ENCODE results near the gene RSPH10B2. TPM values are rescaled to one million over a fixed set of nuclear protein-coding genes. Genes with fewer than 3 reads are reported as not detected.
"Not testable (repeated sequence)": the region's sequence is repeated elsewhere in the genome, so short reads cannot be mapped to it uniquely, and the experiment has no call there.

The RSPH10B2 gene
- total and polyA plus RNA-seq, 2 of the 8 experiments (the other 6 are each of a cell fraction or from before 2014, with no cell fraction given): 0.14 to 0.35 TPM

DNA sequence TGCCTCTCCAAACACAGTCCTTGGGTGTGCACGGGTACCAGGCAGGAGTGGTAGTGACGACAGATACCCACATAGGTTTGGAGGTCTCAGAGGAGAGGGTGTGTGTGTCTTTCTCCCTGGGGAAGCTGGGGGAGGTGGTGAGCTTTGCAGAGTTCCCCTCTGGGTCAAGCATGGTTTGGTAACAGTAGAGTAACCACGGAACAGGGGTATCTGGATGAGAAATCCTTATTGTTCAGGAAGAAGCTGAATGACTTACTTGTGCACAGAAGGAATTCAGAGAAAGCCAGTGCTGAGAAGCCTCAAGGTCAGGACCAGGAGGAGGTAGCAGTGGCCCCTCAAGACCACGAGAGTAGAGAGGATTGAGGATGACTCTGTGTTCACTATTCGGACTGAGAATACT is 75.7 kb downstream of the RSPH10B2 start:
- H2BK120ac ChIP-seq (replicated peaks; ENCODE audit: low read depth, low read length); H3K79me1 ChIP-seq (ENCODE audit: low read depth, low read length); H2BK5ac ChIP-seq (ENCODE audit: low read depth, low read length); H3K56ac ChIP-seq (replicated peaks; ENCODE audit: insufficient read length, low read depth, low read length); H2BK15ac ChIP-seq (ENCODE audit: low read length); H3K9me3 ChIP-seq (ENCODE audit: insufficient read depth in 2 of 2, low read depth in 1 of 2, low read length in 1 of 2); H4K5ac ChIP-seq (ENCODE audit: insufficient read length, low read depth, low read length); H4K8ac ChIP-seq (ENCODE audit: extremely low read depth, insufficient read depth, low read length); H4K20me1 ChIP-seq (replicated peaks in 1 of 2; ENCODE audit: control insufficient read depth in 1 of 2, insufficient read depth in 2 of 2, low read length in 2 of 2); H3K18ac ChIP-seq (ENCODE audit: extremely low read depth, low read length); H2BK20ac ChIP-seq (ENCODE audit: low read length); H3K14ac ChIP-seq (ENCODE audit: insufficient read length); FAIRE-seq; H3K4me3 ChIP-seq (ENCODE audit: extremely low read depth in 1 of 4, insufficient read depth in 2 of 4, low read depth in 3 of 4, low read length in 4 of 4); POLR2A ChIA-PET (ENCODE audit: partially characterized antibody); CTCF ChIA-PET (ENCODE audit: partially characterized antibody); H3K27me3 ChIP-seq (replicated peaks in 1 of 4; ENCODE audit: control insufficient read depth in 3 of 4, extremely low read depth in 1 of 4, insufficient read depth in 3 of 4, low read length in 3 of 4); H3K4ac ChIP-seq (replicated peaks; ENCODE audit: insufficient read length, low read depth, low read length); H2BK12ac ChIP-seq (ENCODE audit: low read depth, low read length); H3K4me2 ChIP-seq (ENCODE audit: insufficient read depth in 1 of 2, low read depth in 2 of 2, low read length in 2 of 2); H3K4me1 ChIP-seq (replicated peaks in 1 of 4; ENCODE audit: control insufficient read depth in 3 of 4, insufficient read depth in 4 of 4, low read length in 3 of 4); H3K23ac ChIP-seq (ENCODE audit: insufficient read length); H2AK5ac ChIP-seq (ENCODE audit: low read depth, low read length); H4K91ac ChIP-seq (replicated peaks; ENCODE audit: insufficient read length, low read length); H3K23me2 ChIP-seq (ENCODE audit: low read depth, low read length); DNase-seq (ENCODE audit: low read depth in 1 of 2, low spot score in 2 of 2); H3K27ac ChIP-seq (ENCODE audit: low read depth, low read length); H3K79me2 ChIP-seq (ENCODE audit: control insufficient read depth in 1 of 2, insufficient read depth in 2 of 2, low read length in 2 of 2); H3K36me3 ChIP-seq (ENCODE audit: control insufficient read depth in 2 of 4, insufficient read depth in 4 of 4, low read length in 3 of 4); H3K9ac ChIP-seq (replicated peaks in 1 of 4; ENCODE audit: extremely low read depth in 1 of 4, low read depth in 3 of 4, low read length in 3 of 4); H2AFZ ChIP-seq (ENCODE audit: low read length): not testable (repeated sequence)
- 76% methylated on average over 5 of the region's 5 CpGs; no CpG with 5 or more reads in 1 of the 2 experiments for WGBS, 2 experiments (ENCODE audit: extremely low coverage in 1 of 2, insufficient coverage in 1 of 2, insufficient read length in 1 of 2, insufficient replicate concordance in 2 of 2, low coverage in 1 of 2, low lambda C conversion rate in 2 of 2, missing lambda C conversion rate in 1 of 2)

DNA sequence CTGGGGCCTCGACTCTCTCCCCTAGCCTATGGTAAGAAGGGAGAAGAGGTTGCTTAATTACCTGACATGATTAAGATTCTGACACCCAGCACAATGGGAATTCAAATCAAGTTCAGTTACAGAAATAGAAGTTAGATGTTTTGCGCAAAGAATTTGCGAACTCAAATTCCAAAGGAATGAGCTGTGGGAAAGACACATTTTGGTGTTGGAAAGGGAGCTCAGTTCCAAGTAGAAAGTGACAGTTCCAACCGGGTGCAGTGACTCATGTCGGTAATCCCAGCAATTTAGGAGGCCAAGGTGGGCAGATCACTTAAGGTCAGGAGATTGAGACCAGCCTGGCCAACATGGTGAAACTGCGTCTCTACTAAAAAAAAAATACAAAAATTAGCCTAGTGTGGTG is 76.1 kb downstream of the RSPH10B2 start:
- H4K5ac ChIP-seq (ENCODE audit: insufficient read length, low read depth, low read length); H3K23ac ChIP-seq (ENCODE audit: insufficient read length); H2AK5ac ChIP-seq (ENCODE audit: low read depth, low read length); H4K20me1 ChIP-seq (replicated peaks in 1 of 2; ENCODE audit: control insufficient read depth in 1 of 2, insufficient read depth in 2 of 2, low read length in 2 of 2); FAIRE-seq; H3K27ac ChIP-seq (ENCODE audit: low read depth, low read length); H3K79me1 ChIP-seq (ENCODE audit: low read depth, low read length); POLR2A ChIA-PET (ENCODE audit: partially characterized antibody); H3K18ac ChIP-seq (ENCODE audit: extremely low read depth, low read length); H3K9me3 ChIP-seq (ENCODE audit: insufficient read depth in 2 of 2, low read depth in 1 of 2, low read length in 1 of 2); H3K4me1 ChIP-seq (replicated peaks in 1 of 4; ENCODE audit: control insufficient read depth in 3 of 4, insufficient read depth in 4 of 4, low read length in 3 of 4); H3K4me3 ChIP-seq (ENCODE audit: extremely low read depth in 1 of 4, insufficient read depth in 2 of 4, low read depth in 3 of 4, low read length in 4 of 4); H3K36me3 ChIP-seq (ENCODE audit: control insufficient read depth in 2 of 4, insufficient read depth in 4 of 4, low read length in 3 of 4); H3K23me2 ChIP-seq (ENCODE audit: low read depth, low read length); H2BK120ac ChIP-seq (replicated peaks; ENCODE audit: low read depth, low read length); DNase-seq (ENCODE audit: low read depth in 1 of 2, low spot score in 2 of 2); H2AFZ ChIP-seq (ENCODE audit: low read length); H4K91ac ChIP-seq (replicated peaks; ENCODE audit: insufficient read length, low read length); H2BK12ac ChIP-seq (ENCODE audit: low read depth, low read length); H3K4me2 ChIP-seq (ENCODE audit: insufficient read depth in 1 of 2, low read depth in 2 of 2, low read length in 2 of 2); H2BK15ac ChIP-seq (ENCODE audit: low read length); H3K27me3 ChIP-seq (replicated peaks in 1 of 4; ENCODE audit: control insufficient read depth in 3 of 4, extremely low read depth in 1 of 4, insufficient read depth in 3 of 4, low read length in 3 of 4); H3K9ac ChIP-seq (replicated peaks in 1 of 4; ENCODE audit: extremely low read depth in 1 of 4, low read depth in 3 of 4, low read length in 3 of 4); H2BK5ac ChIP-seq (ENCODE audit: low read depth, low read length); H3K14ac ChIP-seq (ENCODE audit: insufficient read length); H3K56ac ChIP-seq (replicated peaks; ENCODE audit: insufficient read length, low read depth, low read length); H4K8ac ChIP-seq (ENCODE audit: extremely low read depth, insufficient read depth, low read length); H3K4ac ChIP-seq (replicated peaks; ENCODE audit: insufficient read length, low read depth, low read length); H3K79me2 ChIP-seq (ENCODE audit: control insufficient read depth in 1 of 2, insufficient read depth in 2 of 2, low read length in 2 of 2); H2BK20ac ChIP-seq (ENCODE audit: low read length): not testable (repeated sequence)
- WGBS, 2 experiments (ENCODE audit: extremely low coverage in 1 of 2, insufficient coverage in 1 of 2, insufficient read length in 1 of 2, insufficient replicate concordance in 2 of 2, low coverage in 1 of 2, low lambda C conversion rate in 2 of 2, missing lambda C conversion rate in 1 of 2): 96% methylated on average over 6 of the region's 6 CpGs; no CpG with 5 or more reads in 1 of the 2 experiments
- CTCF ChIA-PET (ENCODE audit: partially characterized antibody): interaction anchor here (2.5 kb wide), 1 partner anchor 28 kb away, joined by 7 read pairs; no protein-coding TSS in a partner anchor

Data from H1 (cell line).